ENCODE measurements around the gene PMF1. TPM values are rescaled to one million over a fixed set of nuclear protein-coding genes. Genes with fewer than 3 reads are reported as not detected.

The PMF1 gene, protein sequence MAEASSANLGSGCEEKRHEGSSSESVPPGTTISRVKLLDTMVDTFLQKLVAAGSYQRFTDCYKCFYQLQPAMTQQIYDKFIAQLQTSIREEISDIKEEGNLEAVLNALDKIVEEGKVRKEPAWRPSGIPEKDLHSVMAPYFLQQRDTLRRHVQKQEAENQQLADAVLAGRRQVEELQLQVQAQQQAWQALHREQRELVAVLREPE
- total RNA-seq = 54.1 and 57.0 TPM in 2 replicates
- long read RNA-seq, transcript PMF1-202 (5 exons, 1,068 nt) = major isoform, 32 of 43 reads
- long read RNA-seq, partial matches to known transcripts = 0 of 43 reads
- long read RNA-seq, other reads (novel, unspliced or antisense) = 5 of 43 reads

DNA sequence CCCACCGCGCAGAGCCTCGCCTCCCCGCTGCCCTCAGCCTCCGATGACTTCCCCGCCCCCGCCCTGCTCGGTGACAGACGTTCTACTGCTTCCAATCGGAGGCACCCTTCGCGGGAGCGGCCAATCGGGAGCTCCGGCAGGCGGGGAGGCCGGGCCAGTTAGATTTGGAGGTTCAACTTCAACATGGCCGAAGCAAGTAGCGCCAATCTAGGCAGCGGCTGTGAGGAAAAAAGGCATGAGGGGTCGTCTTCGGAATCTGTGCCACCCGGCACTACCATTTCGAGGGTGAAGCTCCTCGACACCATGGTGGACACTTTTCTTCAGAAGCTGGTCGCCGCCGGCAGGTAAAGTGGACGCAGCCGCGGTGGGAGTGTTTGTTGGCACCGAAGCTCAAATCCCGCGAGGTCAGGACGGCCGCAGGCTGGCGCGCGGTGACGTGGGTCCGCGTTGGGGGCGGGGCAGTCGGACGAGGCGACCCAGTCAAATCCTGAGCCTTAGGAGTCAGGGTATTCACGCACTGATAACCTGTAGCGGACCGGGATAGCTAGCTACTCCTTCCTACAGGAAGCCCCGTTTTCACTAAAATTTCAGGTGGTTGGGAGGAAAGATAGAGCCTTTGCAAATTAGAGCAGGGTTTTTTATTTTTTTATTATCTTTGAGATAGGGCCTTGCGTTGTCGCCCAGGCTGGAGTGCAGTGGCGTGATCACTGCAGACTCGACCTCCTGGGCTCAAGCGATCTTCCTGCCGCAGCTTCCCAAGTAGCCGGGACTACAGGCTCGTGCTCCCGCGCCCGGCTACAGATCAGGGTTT lies at the start of gene PMF1:
Gene PMF1 (plus strand): TSS at position 175 of the 811 bp plus-strand sequence. CDS start 9 bp downstream, at position 184.
- Mint-ChIP-seq H3K27ac (ENCODE audit: unreplicated experiment) (peak within 1 kb of the TSS; percentile 99), H3K4me3 (ENCODE audit: unreplicated experiment) (peak within 1 kb of the TSS; percentile 93), H3K36me3 (ENCODE audit: unreplicated experiment) (peaks cover 15% of the 10 kb centered on the region), H3K4me1 (ENCODE audit: unreplicated experiment) (peaks cover 19% of the 10 kb centered on the region), H3K9me3 (ENCODE audit: unreplicated experiment) (no peaks in the 10 kb centered on the region), H3K27me3 (ENCODE audit: unreplicated experiment) (no peaks in the 10 kb centered on the region)
- DNase-seq (ENCODE audit: extremely low spot score, unreplicated experiment) = peak; percentile 98
- TF ChIP-seq, protein P1, sequence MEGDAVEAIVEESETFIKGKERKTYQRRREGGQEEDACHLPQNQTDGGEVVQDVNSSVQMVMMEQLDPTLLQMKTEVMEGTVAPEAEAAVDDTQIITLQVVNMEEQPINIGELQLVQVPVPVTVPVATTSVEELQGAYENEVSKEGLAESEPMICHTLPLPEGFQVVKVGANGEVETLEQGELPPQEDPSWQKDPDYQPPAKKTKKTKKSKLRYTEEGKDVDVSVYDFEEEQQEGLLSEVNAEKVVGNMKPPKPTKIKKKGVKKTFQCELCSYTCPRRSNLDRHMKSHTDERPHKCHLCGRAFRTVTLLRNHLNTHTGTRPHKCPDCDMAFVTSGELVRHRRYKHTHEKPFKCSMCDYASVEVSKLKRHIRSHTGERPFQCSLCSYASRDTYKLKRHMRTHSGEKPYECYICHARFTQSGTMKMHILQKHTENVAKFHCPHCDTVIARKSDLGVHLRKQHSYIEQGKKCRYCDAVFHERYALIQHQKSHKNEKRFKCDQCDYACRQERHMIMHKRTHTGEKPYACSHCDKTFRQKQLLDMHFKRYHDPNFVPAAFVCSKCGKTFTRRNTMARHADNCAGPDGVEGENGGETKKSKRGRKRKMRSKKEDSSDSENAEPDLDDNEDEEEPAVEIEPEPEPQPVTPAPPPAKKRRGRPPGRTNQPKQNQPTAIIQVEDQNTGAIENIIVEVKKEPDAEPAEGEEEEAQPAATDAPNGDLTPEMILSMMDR (IDR thresholded peaks at IDR 0.05) = no peak

DNA sequence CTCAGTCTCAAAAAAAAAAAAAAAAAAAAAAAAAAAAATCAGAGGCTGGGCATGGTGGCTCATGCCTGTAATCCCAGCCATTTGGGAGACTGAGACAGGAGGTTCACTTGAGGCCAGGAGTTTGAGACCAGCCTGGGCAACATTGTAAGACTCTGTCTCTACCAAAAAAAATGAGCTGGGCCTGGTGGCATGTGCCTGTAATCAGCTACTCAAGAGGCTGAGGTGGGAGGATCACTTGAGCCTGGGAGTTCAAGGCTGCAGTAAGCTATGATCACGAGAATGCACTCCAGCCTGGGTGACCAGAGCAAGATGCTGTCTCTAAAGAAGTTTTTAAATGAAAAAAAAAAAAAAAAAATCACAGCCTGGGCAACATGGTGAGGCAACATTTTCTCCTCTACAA lies 49.1 kb upstream of the PMF1 start:
- no peaks in the 10 kb centered on the region for H3K27me3 Mint-ChIP-seq (ENCODE audit: unreplicated experiment)
- no peak overlapping the region for H3K27ac Mint-ChIP-seq (ENCODE audit: unreplicated experiment)
- TF ChIP-seq, protein P1 (IDR thresholded peaks at IDR 0.05) = no peak
- no peak for DNase-seq (ENCODE audit: extremely low spot score, unreplicated experiment)
- no peak overlapping the region for H3K4me3 Mint-ChIP-seq (ENCODE audit: unreplicated experiment)
- no peaks in the 10 kb centered on the region for H3K9me3 Mint-ChIP-seq (ENCODE audit: unreplicated experiment)
- H3K36me3 Mint-ChIP-seq (ENCODE audit: unreplicated experiment) = peaks cover 5% of the 10 kb centered on the region
- peaks cover 14% of the 10 kb centered on the region for H3K4me1 Mint-ChIP-seq (ENCODE audit: unreplicated experiment)

DNA sequence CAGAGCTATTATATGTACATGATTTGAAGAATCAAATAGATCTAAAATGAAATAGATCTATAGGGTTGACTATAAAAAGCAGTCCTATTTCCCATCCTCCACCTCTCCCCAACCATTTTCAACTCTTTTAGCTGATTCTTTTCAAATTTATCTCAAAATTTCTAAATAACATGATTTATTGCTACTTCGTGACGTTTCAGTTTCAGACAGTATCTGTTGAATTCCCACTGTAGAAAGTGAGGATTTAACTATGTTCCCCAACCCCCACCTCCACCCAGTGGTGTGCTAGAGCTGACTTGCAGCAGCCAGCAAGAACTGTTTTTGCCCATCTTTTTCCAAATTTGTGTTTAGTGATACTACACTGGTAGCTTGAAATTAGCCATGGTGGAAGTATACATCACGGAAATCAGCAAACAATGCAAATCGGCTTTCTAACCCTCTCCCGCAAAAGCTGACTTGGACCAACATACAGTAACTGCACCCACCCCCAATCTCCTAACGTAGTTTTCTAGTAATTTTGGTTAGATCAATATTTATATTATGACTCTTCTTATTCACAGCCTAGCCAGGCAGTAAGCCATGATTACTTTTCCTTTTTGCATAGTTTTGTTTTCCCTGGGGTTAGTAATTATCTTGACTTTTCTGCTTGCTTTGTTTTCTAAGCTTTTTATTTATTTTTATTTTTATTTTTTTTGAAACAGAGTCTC lies 48.5 kb upstream of the PMF1 start:
- H3K27me3 Mint-ChIP-seq (ENCODE audit: unreplicated experiment) = no peaks in the 10 kb centered on the region

DNA sequence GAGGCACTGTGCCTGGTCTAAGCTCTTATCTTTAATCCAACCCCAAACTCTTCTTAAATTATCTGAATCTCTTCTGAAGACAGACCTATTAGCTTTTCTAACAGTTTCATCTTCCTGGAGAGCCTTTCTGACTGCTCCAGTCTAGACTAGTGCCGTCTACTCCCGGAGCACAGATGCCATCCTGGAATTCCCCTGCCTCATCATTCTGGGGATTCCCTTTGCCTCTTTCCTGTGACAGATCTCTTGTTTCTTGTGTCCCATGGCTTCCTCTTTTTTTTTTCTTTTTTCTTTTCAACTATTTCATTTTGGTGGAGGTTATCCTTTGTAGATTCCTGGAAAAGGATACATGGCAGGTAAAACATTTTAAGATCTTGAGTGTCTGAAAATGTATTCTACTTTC lies 47.7 kb upstream of the PMF1 start:
- H3K27me3 Mint-ChIP-seq (ENCODE audit: unreplicated experiment) = no peaks in the 10 kb centered on the region
- TF ChIP-seq, protein P1 (IDR thresholded peaks at IDR 0.05) = no peak
- no peaks in the 10 kb centered on the region for H3K9me3 Mint-ChIP-seq (ENCODE audit: unreplicated experiment)
- peaks cover 5% of the 10 kb centered on the region for H3K36me3 Mint-ChIP-seq (ENCODE audit: unreplicated experiment)
- DNase-seq (ENCODE audit: extremely low spot score, unreplicated experiment) = no peak
- H3K4me3 Mint-ChIP-seq (ENCODE audit: unreplicated experiment) = no peak overlapping the region
- no peak overlapping the region for H3K27ac Mint-ChIP-seq (ENCODE audit: unreplicated experiment)
- peaks cover 14% of the 10 kb centered on the region for H3K4me1 Mint-ChIP-seq (ENCODE audit: unreplicated experiment)

More for the DNA sequence above, 48.5 kb upstream of the PMF1 start:
- no peak overlapping the region for H3K27ac Mint-ChIP-seq (ENCODE audit: unreplicated experiment)
- peaks cover 14% of the 10 kb centered on the region for H3K4me1 Mint-ChIP-seq (ENCODE audit: unreplicated experiment)
- no peaks in the 10 kb centered on the region for H3K9me3 Mint-ChIP-seq (ENCODE audit: unreplicated experiment)
- peaks cover 5% of the 10 kb centered on the region for H3K36me3 Mint-ChIP-seq (ENCODE audit: unreplicated experiment)
- H3K4me3 Mint-ChIP-seq (ENCODE audit: unreplicated experiment) = no peak overlapping the region
- TF ChIP-seq, protein P1 (IDR thresholded peaks at IDR 0.05) = no peak
- no peak for DNase-seq (ENCODE audit: extremely low spot score, unreplicated experiment)

All from osteocyte (in vitro differentiated cells).